Superior temporal gyrus (tissue), 1 donor: ENCODE measurements around the gene MPV17L.
A peak's percentile ranks its signal among the peaks of the same experiment; 100 is the strongest.
"Not testable (repeated sequence)": the region's sequence is repeated elsewhere in the genome, so short reads cannot be mapped to it uniquely, and the experiment has no call there.

ENCODE experiments used
- DNase-seq: peaks from one replicate; pipeline ENCODE4 v3.0.0-alpha.2; 2016; ENCODE audit errors: extremely low spot score

The MPV17L gene

DNA sequence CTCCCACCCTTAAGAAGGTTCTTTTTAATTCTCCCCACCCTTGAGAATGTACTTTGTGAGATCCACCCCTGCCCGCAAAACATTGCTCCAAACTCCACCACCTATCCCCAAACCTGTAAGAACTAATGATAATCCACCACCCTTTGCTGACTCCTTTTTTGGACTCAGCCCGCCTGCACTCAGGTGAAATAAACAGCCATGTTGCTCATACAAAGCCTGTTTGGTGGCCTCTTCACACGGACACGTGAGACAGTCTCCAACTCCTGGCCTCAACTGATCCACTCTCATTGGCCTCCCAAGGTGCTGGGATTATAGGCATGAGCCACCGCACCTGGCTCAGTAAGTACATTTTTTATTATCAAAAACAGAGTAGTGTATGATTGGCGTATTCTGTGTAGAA, 13.9 kb downstream of the MPV17L start:
- not testable (repeated sequence) for DNase-seq

DNA sequence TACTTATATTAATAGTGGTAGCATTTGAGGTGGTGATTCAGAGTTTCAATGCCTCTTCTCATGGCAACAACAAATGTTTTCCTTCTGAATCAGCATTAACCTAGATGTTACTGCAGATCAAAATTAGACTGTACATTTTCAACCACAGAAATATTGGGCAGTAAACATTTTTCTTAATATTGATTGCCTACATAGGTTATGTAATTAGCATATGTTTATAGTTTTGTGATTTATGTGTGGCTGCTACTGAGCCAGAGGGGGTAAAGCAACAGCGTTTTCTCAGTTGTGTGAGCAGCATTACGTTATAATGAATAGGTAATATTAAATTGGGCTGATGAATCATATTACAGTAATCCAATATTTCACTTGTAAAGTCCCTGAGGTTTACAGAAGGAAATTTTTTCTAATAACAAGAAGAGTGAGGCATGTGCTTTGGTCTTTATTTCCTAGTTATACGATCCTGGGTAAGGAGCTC, 20.0 kb downstream of the MPV17L start:
- no peak for DNase-seq

DNA sequence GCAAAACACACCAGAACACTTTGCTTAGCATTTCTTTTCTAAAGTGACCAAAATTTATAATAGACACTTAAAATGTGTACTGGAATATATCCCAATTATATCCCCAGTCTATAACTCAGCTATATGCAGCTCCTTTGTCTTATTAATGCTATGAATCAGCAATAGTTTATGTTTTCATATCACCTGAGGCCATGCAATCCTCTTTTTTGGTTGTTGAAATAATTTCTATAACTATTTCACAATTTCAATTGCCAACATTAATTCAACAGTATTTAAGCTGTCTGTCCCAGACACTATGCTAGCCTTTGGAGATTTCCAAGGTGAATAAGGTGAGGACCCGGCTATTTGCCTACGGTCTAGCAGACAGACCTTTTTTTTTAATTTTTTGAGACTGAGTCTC, 21.6 kb downstream of the MPV17L start:
- no peak for DNase-seq

DNA sequence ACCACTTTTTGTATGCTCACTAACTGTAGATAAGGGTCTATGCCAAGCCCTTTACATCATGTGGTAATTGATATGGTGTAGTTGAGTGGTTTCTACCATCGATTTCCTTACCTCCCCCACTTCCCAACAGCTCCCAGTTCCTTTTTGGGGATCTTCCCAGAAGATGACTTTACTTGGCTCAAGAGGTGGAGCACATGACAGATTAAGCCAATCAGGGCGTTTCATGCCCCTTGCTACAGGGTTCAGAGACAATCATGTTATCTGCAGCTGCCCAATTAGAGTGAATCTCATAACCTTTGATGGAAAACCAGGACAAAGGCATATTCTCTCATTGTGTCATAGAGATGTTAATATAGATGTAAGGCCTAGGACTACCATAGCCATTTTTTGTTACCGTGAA, 22.7 kb downstream of the MPV17L start:
- DNase-seq, result no peak

DNA sequence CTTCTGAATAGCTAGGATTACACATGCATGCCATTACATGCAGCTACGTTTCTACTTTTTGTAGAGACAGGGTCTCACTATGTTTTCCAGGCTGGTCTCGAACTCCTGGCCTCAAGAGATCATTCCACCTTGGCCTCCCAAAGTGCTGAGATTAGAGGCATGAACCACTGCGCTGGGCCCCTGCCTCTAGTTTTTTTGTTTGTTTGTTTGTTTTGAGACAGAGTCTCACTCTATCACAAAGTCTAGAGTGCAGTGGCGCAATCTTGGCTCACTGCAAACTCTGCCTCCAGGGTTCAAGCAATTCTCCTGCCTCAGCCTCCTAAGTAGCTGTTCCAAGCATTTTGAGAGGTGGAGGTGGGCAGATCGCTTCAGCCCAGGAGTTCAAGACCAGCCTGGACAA, 26.1 kb downstream of the MPV17L start:
- DNase-seq, result not testable (repeated sequence)

DNA sequence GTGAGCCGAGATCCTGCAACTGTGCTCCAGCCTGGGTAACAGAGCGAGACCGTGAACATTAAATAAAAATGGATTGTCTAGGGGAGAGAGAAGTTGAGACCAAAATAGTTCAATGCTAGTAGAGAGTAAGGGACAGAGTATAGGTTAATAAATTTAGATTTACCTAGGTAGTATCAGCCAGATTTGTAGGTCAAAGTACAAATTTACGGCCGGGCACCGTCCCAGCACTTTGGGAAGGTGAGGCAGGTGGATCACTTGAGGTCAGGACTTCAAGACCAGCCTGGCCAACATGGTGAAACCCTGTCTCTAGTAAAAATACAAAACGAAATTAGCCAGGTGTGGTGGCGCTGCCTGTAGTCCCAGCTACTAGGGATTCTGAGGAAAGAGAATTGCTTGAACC, 26.7 kb downstream of the MPV17L start:
- DNase-seq, result no peak

DNA sequence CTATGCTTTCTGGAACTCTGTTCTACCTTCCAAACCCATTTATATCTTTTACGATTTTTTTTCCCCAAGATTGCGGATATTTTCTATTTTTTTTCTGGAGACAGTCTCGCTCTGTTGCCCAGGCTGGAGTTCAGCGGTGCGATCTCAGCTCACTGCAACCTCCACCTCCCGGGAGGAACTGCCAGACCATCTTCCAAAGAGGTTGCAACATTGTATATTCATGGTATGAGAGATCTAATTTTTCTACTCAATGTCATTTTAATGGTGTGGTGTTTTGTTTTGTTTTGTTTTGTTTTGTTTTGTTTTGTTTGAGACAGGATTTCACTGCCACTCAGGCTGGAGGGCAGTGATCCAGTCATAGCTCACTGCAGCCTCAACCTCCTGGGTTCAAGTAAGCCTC, 30.3 kb downstream of the MPV17L start:
- DNase-seq, result no peak

DNA sequence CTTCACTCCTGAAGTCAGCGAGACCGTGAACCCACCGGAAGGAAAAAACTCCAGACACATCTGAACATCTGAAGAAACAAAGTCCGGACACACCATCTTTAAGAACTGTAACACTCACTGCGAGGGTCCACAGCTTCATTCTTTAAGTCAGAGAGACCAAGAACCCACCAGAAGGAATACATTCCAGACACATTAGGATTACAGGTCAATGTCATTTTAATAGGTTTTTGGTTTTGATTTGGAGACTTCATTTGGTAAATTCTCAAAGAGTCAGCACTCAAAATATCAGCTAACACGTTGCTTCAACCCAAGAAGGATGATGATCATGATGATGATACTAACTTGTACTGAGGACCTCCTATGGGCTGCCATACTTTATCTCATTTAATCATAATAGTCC, 31.2 kb downstream of the MPV17L start:
- no peak for DNase-seq

DNA sequence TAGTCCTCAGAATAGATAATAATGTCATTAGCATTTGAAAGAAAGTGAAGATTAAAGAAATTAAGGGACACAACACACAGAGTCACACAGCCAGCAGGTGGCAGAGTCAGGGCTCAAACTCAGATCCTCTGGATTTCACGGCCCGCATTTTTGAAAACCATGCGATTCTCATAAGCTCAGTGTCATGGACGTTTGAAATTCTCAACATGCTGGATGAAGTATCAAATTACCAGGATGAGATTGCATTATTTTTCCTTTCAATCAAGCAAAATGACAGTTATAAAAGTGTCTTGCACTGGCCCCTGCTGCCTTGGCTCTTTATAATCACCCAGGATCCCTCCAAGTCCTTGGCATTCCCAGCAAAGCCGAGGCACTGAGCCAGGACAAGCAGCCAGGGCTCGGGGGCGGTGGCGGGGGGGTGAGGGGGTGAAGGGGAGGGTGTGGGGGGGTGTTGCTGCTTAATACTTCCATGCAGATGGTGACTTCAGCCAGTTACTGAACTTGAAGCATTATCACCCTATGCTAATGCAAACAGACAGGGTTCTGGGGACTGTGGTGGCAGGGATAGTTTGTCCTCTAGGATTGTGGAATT, 32.2 kb downstream of the MPV17L start:
- DNase-seq, result peak; percentile 87

DNA sequence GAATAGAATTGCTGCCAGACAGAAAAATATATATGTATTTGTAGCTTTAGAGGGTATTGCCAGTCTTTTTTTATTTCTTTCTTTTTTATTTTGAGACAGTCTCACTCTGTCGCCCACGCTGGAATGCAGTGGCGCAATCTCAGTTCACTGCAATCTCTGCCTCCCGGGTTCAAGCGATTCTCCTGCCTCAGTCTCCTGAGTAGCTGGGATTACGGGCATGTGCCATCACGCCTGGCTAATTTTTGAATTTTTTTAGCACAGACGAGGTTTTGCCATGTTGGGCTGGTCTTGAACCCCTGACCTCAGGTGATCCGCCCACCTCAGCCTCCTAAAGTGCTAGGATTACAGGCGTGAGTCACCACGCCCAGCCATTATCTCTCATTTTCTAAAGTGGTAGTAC, 35.3 kb downstream of the MPV17L start:
- DNase-seq, result not testable (repeated sequence)

DNA sequence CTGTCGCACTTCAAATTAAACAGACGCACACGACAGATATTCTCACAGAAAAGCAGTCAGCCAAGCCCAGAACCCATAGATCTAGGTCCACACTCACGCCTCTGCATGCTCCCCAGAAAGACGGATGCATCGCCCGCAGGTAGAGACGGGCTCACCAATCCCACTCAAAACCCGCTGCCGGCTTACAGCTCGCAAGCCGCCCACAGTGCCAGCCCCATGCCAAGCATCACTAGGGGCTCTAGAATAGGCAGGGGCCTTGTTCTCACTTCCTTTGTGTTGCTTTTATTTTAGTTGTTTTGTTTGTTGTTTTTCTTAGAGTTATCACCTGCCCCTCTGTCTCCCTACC, 38.5 kb downstream of the MPV17L start:
- DNase-seq, result peak; percentile 84

DNA sequence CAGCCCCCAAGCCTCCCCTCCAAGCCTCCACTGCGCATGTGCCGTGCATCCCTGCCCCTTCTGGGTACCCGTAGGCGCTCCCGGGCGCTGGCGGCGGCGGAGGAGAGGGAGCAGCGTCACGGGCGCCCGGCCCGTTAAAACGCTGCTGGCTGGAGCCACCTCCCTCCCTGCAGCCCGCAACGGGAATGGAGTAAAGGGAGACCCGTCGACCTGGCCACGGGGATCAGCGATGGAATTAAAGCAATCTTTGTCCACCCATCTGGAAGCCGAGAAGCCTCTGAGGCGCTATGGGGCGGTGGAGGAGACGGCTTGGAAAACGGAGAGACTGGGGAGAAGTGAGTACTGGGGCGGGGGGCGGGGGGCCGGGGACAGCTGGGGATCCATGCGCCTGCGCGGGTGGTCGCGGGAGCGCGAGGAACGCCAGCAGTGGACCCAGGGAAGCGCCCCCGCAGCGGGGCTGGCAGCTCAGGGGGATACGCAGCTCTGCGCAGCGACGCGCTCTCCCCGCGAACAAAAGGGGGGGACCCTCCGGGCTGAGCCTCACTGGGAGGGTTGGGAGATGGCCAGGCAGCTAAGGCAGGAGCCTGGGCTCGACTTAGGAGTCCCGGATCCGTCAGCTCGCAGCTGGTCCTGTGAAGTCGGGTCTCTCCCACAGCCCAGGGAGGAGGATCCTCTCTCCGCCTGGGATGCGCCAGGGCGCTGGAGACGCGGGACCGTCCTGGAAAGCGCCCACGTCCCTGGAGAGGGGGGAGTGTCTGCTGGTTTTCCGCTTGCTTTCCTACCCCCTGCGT, 39.1 kb downstream of the MPV17L start, which contains the start of gene BMERB1:
Gene BMERB1, plus strand, starts transcription at position 164 of the 791 bp plus-strand sequence. Its CDS starts 66 bp downstream, at position 230.
- DNase-seq, result peak; percentile 32

DNA sequence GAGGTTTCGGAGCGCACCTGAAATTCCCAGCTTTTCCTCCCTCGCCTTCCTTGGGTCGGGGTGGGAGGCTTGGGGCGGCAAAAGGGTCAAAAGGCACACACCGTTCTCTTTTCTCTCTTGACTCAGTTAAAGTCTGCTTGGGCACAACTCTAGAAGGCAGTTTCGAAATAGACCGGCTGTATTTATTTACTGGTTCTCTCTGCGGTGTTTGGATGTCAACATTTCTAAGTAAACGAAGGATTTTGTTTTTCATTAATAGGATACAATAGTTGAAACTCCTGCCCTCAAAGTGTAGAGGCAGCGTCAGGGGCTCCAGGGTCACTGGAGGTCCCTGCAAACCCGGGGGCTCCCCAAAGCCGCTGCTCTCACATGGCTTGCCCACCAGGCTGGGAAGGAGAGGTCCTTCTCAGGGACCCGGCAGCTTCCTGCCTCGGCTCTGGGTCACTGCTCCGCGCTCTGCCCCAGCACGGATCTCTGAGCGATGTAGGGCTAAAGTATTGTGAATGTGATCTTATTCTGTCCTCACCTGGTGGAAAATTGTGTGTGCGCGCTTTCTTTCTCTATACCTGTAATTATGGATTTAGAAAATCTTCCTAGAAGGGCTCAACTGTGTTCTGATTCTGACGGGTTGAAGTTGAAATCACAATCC, 39.8 kb downstream of the MPV17L start:
- peak; percentile 15 for DNase-seq

DNA sequence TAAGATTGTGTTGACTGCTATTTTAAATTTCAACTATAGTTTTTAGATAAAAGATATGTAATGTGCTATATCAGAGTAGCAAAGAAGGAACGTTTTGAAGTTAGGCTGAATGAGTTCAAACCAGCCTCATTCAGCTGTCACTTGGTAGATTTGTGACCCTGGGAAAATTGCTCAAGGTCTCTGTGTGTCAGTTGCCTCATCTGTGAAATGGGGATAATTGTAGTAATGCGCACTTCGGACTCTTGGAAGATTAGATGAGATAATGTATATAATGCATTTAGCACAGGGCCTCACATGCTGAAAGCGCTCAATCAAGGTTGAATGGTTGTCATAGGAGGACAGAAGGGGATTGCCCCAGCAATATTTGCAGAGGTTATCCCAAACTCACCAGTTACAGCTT, 43.5 kb downstream of the MPV17L start:
- no peak for DNase-seq

DNA sequence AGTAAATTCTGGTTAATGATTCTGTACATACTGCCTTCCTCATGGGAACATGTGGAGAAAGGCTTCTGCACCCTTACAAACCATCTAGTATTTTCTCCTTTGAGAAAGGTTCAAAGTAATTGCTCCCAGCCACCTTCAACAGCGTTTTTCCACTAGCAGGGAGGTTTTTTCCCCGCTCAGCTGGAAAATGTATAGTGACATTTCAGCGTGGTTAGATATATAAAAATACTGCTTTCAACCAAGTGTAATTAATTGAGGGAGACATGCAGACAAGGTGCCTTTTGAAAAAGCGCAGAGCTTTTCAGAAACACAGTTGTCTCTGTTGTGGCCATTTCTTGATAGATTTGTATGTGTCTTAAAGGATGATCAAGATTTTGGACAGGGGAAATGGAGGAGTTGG, 44.0 kb downstream of the MPV17L start:
- no peak for DNase-seq

DNA sequence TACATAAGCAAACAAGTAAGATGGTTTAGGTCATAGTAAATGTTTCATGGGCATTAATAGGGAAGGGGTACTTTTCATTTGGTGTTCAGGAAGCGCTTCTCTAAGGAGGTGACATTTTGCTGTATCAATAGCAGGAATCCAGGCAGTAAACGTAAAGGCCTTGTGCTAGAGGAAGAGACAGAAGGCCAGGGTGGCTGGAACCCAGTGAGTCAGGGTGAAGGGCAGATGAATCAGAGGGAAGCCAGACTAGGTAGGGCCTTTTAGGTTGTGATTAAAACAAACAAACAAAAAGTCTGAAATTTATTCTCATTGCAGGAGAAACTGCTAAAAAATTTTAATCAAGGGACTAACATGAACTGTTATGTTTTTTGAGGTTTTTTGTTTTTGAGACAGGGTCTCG, 45.3 kb downstream of the MPV17L start:
- no peak for DNase-seq

DNA sequence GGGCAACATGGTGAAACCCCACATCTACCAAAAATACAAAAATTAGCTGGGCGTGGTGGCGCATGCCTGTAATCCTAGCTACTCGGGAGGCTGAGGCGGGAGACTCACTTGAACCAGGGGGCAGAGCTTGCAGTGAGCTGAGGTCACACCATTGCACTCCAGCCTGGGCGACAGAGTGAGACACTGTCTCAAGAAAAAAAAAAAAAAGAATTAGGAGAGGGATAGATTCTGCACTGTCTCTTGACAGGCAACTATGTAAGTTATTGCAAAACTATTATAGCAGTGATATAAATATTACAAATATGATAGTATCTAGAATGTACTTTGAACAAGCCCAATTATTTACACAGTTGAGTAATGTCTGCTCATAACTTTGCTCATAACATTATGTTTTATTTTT, 46.6 kb downstream of the MPV17L start:
- not testable (repeated sequence) for DNase-seq

DNA sequence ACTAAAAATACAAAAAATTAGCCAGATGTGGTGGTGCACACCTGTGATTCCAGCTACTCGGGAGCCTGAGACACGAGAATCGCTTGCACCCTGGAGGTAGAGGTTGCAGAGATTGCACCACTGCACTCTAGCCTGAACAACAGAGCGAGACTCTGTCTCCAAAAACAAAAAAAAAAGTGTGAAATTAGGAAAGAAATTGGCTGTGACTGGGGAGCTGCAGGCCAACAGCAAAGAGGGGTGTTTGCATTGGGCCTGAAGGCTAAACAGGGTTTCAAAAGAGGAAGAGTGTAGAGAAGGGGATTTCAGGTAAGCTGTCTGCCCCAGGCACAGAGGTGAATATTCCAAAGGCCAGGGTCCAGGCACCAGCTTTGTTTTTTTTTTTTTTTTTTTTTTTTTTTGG, 48.2 kb downstream of the MPV17L start:
- DNase-seq, result no peak

DNA sequence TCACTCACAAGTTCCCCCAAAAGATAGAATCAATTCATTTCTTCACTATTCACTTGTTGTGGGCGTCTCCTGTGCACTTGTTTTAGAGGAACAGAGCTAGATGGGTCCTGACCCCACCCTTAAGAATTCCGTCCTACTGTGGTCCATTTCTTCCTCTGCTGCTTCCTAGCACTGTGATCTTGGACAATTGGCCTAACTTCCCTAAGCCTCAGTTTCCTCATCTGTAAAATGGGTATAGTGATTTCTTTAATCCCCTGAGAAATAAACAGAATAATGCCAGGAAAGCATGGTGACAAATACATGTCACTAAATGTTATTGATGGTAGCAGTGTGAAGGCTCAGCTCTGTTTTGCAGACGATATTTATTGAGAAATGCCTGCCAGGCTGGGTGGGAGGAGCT, 48.7 kb downstream of the MPV17L start:
- DNase-seq, result no peak

DNA sequence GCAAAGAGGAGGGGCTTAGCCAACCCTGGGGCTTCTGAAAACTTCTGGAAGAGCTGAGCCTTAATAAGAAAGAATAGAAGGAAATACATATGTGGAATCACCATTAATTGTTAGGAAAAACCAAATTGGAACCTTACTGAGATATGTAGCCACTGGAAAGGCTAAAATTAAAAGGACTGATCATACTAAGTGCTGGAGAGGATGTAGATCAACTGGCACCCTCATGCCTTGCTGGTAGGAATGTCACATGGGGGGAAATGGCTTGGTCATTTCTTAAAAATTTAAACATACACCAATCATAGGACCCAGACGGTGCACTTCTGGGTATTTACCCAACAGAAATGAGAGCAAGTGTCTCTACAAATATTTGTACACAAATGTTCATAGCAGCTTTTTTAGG, 49.9 kb downstream of the MPV17L start:
- no peak for DNase-seq

DNA sequence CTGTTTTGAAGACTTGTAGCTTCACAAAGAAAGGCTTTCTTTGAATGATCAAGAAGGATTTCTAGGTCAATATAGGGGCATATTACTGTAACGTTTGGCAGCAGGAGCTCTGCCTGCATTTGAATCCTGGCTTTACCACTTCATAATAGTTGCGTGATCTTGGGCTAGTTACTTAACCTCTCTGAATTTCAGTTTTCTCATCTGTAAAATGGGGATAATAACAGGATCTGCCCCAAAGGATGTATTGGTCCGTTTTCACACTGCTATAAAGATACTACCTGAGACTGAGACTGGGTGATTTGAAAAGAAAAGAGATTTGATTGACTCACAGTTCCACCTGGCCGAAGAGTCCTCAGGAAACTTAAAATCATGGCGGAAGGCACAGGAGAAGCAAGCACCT, 51.3 kb downstream of the MPV17L start:
- DNase-seq, result no peak

DNA sequence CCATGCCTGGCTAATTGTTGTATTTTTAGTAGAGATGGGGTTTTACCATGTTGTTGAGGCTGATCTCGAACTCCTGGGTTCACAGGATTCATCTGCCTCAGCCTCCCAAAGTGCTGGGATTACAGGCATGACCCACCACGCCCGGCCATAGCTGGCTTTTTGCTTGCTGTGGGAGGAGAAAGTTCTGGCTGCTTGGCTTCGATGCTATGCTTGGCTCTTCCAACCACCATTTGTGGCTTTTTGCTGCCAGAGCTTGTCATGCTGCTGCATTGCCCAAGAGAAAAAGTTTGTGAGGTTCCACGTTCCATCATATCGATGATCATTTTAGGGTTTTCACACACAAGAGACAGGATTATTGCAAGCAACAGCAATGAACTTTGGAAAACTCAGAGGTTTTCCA, 55.1 kb downstream of the MPV17L start:
- no peak for DNase-seq
